ENCODE measurements around the gene GALNTL6. TPM values are rescaled to one million over a fixed set of nuclear protein-coding genes. Genes with fewer than 3 reads are reported as not detected.

The GALNTL6 gene
- total and polyA plus RNA-seq, 2 donors (not counting 3 experiments of a cell fraction or from before 2014, with no cell fraction given) = not detected

DNA sequence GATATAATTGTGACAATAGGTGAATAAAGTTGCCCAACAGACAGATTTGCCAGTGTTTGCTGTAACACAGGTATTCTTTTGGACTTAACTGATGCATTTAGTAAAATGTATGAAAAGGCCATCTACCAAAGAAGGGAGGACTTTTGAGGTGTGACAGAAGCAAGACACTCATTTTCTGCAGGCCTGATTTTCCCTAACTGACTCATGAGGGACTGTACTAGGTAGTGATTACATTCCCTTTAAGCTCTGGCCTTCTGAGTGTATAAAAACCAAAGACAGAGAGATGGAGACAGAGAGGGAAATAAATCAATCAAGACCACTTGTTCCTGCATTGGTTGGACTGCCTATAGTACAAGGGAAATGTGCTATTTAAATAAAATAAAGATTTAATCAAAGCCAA lies 1204.6 kb downstream of the GALNTL6 start:
- Histone ChIP-seq H3K27me3 (ENCODE audit: control insufficient read depth in 2 of 2, insufficient read depth in 2 of 2, low read length in 2 of 2) (no peaks in the 10 kb centered on the region), H3K4me2 (ENCODE audit: insufficient read depth, low read length) (no peak overlapping the region), H3K79me2 (ENCODE audit: control insufficient read depth, insufficient read depth, low read length) (no peaks in the 10 kb centered on the region), H2AFZ (ENCODE audit: low read depth, low read length) (no peak overlapping the region), H4K20me1 (replicated peaks; ENCODE audit: control insufficient read depth, extremely low read depth, insufficient read depth, low read length) (no peaks in the 10 kb centered on the region), H3K4me3 (replicated peaks in 1 of 3; ENCODE audit: insufficient read depth in 1 of 3, low read depth in 1 of 3, low read length in 3 of 3) (no peak overlapping the region), H3K27ac (ENCODE audit: insufficient read depth, low read depth, low read length) (no peak overlapping the region), H3K4me1 (ENCODE audit: control insufficient read depth, extremely low read depth, insufficient read depth, low read length) (peaks cover 12% of the 10 kb centered on the region), H3K9me1 (replicated peaks; ENCODE audit: control insufficient read depth, extremely low read depth, insufficient read depth, low read length) (no peaks in the 10 kb centered on the region), H3K9ac (replicated peaks; ENCODE audit: extremely low read depth, insufficient read depth, low read length) (no peak overlapping the region), H3K9me3 (replicated peaks; ENCODE audit: control insufficient read depth, insufficient read depth, low read length) (no peaks in the 10 kb centered on the region), H3K36me3 (ENCODE audit: control insufficient read depth in 2 of 2, extremely low read depth in 1 of 2, insufficient read depth in 2 of 2, low read length in 2 of 2) (no peaks in the 10 kb centered on the region)
- DNase-seq (ENCODE audit: low read depth, low spot score) = no peak
- dilution Hi-C loops (cut with MboI; ENCODE audit: extremely low pct_ligation_motif_present, low sequenced_read_pairs) (no loop called here), intact Hi-C loops (cut with micrococcal nuclease) (no loop called here)
- ChIA-PET POLR2A (no interaction called here), CTCF (interaction anchor here (1.6 kb wide), 1 partner anchor 240 kb away, joined by 9 read pairs; no protein-coding TSS in a partner anchor)
- no peak for FAIRE-seq
- TF ChIP-seq, protein P1, sequence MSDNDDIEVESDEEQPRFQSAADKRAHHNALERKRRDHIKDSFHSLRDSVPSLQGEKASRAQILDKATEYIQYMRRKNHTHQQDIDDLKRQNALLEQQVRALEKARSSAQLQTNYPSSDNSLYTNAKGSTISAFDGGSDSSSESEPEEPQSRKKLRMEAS (IDR thresholded peaks at IDR 0.05; ENCODE audit: insufficient read depth, insufficient read length) = no peak
- TF ChIP-seq EZH2 (IDR thresholded peaks at IDR 0.05; ENCODE audit: borderline replicate concordance, low read depth, low read length, severe bottlenecking) = no peak
- TF ChIP-seq GATA2 (IDR thresholded peaks at IDR 0.05; ENCODE audit: insufficient read depth, insufficient read length, low read depth, low read length) = no peak
- TF ChIP-seq POLR2A (IDR thresholded peaks at IDR 0.05; ENCODE audit: low read depth, low read length) = no peak
- no peak for TF ChIP-seq CTCF (IDR thresholded peaks at IDR 0.05; ENCODE audit: extremely low read depth in 1 of 2, insufficient read depth in 1 of 2, low read depth in 1 of 2, low read length in 2 of 2)
- TF ChIP-seq FOS (IDR thresholded peaks at IDR 0.05; ENCODE audit: borderline replicate concordance, insufficient read depth, low read length) = no peak
- no peak for TF ChIP-seq JUN (IDR thresholded peaks at IDR 0.05; ENCODE audit: borderline replicate concordance, insufficient read depth, insufficient read length, low read depth)
- no peak for TF ChIP-seq MYC (IDR thresholded peaks at IDR 0.05; ENCODE audit: low read depth, low read length)
- no peak for TF ChIP-seq POLR2AphosphoS5 (IDR thresholded peaks at IDR 0.05; ENCODE audit: insufficient read depth, low read depth, low read length)
- no TSS peak for BruUV-seq (replicated peaks)

Measured in endothelial cell of umbilical vein (primary cell).